H1 (cell line): Measurements from ENCODE around the gene KCNS3. TPM values are rescaled to one million over a fixed set of nuclear protein-coding genes. Genes with fewer than 3 reads are reported as not detected.

Experiments
- CTCF ChIA-PET: fragments of 300-600 bp; sonication (Branson Sonifier 250); formaldehyde crosslinking; loops from one replicate; lab custom pipeline; 2021; ENCODE audit not compliant: partially characterized antibody; lab: Charles Lee
- POLR2A ChIA-PET: fragments of 300-600 bp; sonication (Branson Sonifier 250); formaldehyde crosslinking; loops from one replicate; lab custom pipeline; 2021; ENCODE audit warnings: inconsistent platforms; ENCODE audit not compliant: partially characterized antibody; lab: Charles Lee
- DNase-seq, 2 experiments: peaks; one replicate each; pipeline versions ENCODE4 v3.0.0 to v3.0.0-alpha.2; 2010 to 2022; ENCODE audit warnings: low spot score in 2 of 2, low read depth in 1 of 2, mixed read lengths in 1 of 2
- FAIRE-seq: peaks from 2 replicates; lab custom pipeline; 2011; peaks lifted over from hg19 to GRCh38; lab: Jason Lieb, UNC
- H2AFZ ChIP-seq: 2 replicates; pipeline ENCODE4 v1.8.1; 2012; ENCODE audit warnings: low read length, inconsistent platforms
- H2AK5ac ChIP-seq: 2 replicates; pipeline ENCODE4 v1.6.1; 2013; ENCODE audit warnings: low read depth, low read length
- H2BK120ac ChIP-seq: replicated peaks from 2 replicates; pipeline ENCODE3; 2013; ENCODE audit warnings: low read depth, low read length, inconsistent platforms
- H2BK12ac ChIP-seq: 2 replicates; pipeline ENCODE4 v1.6.1; 2013; ENCODE audit warnings: low read depth, low read length
- H2BK15ac ChIP-seq: 2 replicates; pipeline ENCODE4 v1.6.1; 2013; ENCODE audit warnings: low read length
- H2BK20ac ChIP-seq: 2 replicates; pipeline ENCODE4 v1.6.1; 2013; ENCODE audit warnings: low read length
- H2BK5ac ChIP-seq: 2 replicates; pipeline ENCODE4 v1.6.1; 2013; ENCODE audit warnings: low read depth, low read length
- H3K14ac ChIP-seq: 2 replicates; pipeline ENCODE4 v1.6.1; 2013; ENCODE audit warnings: inconsistent platforms; ENCODE audit not compliant: insufficient read length
- H3K18ac ChIP-seq: 2 replicates; pipeline ENCODE4 v1.6.1; 2013; ENCODE audit warnings: low read length; ENCODE audit errors: extremely low read depth
- H3K23ac ChIP-seq: 2 replicates; pipeline ENCODE4 v1.6.1; 2013; ENCODE audit warnings: inconsistent platforms; ENCODE audit not compliant: insufficient read length
- H3K23me2 ChIP-seq: 2 replicates; pipeline ENCODE4 v1.6.1; 2013; ENCODE audit warnings: low read depth, low read length
- H3K27ac ChIP-seq: 2 replicates; pipeline ENCODE4 v1.6.1; 2011; ENCODE audit warnings: low read depth, low read length, inconsistent platforms
- H3K27me3 ChIP-seq, 4 experiments: replicated peaks in 1 of 4; 1 replicate in 1 of 4; 2 replicates in 3 of 4; pipeline versions ENCODE4 v1.6.1 to v1.8.1; 2011 to 2013; ENCODE audit warnings: low read length in 3 of 4, mild to moderate bottlenecking in 3 of 4, inconsistent platforms in 2 of 4, mixed read lengths in 2 of 4, moderate library complexity in 1 of 4; ENCODE audit not compliant: control insufficient read depth in 3 of 4, insufficient read depth in 3 of 4; ENCODE audit errors: extremely low read depth in 1 of 4
- H3K36me3 ChIP-seq, 4 experiments: 2 replicates each; pipeline versions ENCODE4 v1.6.1 to v1.8.1; 2011 to 2013; ENCODE audit warnings: mild to moderate bottlenecking in 4 of 4, low read length in 3 of 4, moderate library complexity in 2 of 4, control low read depth in 1 of 4, inconsistent platforms in 1 of 4; ENCODE audit not compliant: insufficient read depth in 4 of 4, control insufficient read depth in 2 of 4
- H3K4ac ChIP-seq: replicated peaks from 2 replicates; pipeline ENCODE3; 2013; ENCODE audit warnings: low read length, low read depth, mixed read lengths, inconsistent platforms; ENCODE audit not compliant: insufficient read length
- H3K4me1 ChIP-seq, 4 experiments: replicated peaks in 1 of 4; 1 replicate in 1 of 4; 2 replicates in 3 of 4; pipeline versions ENCODE4 v1.6.1 to v1.8.1; 2011 to 2013; ENCODE audit warnings: low read length in 3 of 4, inconsistent platforms in 2 of 4, mixed read lengths in 1 of 4; ENCODE audit not compliant: insufficient read depth in 4 of 4, control insufficient read depth in 3 of 4
- H3K4me2 ChIP-seq, 2 experiments: 2 replicates each; pipeline versions ENCODE4 v1.6.1 to v1.8.1; 2011 to 2013; ENCODE audit warnings: low read depth in 2 of 2, low read length in 2 of 2, control low read depth in 1 of 2, inconsistent platforms in 1 of 2, mild to moderate bottlenecking in 1 of 2; ENCODE audit not compliant: insufficient read depth in 1 of 2
- H3K4me3 ChIP-seq, 4 experiments: fragments of 200-600, 300-600 bp in 1 of 4; sonication (generic), shearing (Covaris generic), sonication (Bioruptor Twin) in 1 of 4; 2 replicates each; pipeline versions ENCODE4 v1.5.1 to v1.8.1; 2011 to 2016; ENCODE audit warnings: low read length in 4 of 4, low read depth in 3 of 4, control low read depth in 2 of 4, inconsistent platforms in 2 of 4, mild to moderate bottlenecking in 2 of 4, mixed read lengths in 1 of 4, moderate library complexity in 1 of 4; ENCODE audit not compliant: insufficient read depth in 2 of 4; ENCODE audit errors: extremely low read depth in 1 of 4
- H3K56ac ChIP-seq: replicated peaks from 2 replicates; pipeline ENCODE3; 2013; ENCODE audit warnings: low read depth, mild to moderate bottlenecking, mixed read lengths, low read length, inconsistent platforms; ENCODE audit not compliant: insufficient read length
- H3K79me1 ChIP-seq: 2 replicates; pipeline ENCODE4 v1.6.1; 2013; ENCODE audit warnings: low read depth, low read length, control low read depth
- H3K79me2 ChIP-seq, 2 experiments: 2 replicates each; pipeline versions ENCODE4 v1.6.1 to v1.8.1; 2012 to 2013; ENCODE audit warnings: low read length in 2 of 2, mild to moderate bottlenecking in 2 of 2, inconsistent platforms in 1 of 2; ENCODE audit not compliant: insufficient read depth in 2 of 2, control insufficient read depth in 1 of 2
- H3K9ac ChIP-seq, 4 experiments: replicated peaks in 1 of 4; 1 replicate in 1 of 4; 2 replicates in 3 of 4; pipeline versions ENCODE4 v1.6.1 to v1.8.1; 2011 to 2013; ENCODE audit warnings: low read depth in 3 of 4, low read length in 3 of 4, control low read depth in 2 of 4, mild to moderate bottlenecking in 2 of 4, moderate library complexity in 2 of 4, inconsistent platforms in 1 of 4; ENCODE audit errors: extremely low read depth in 1 of 4
- H3K9me3 ChIP-seq, 2 experiments: 2 replicates each; pipeline versions ENCODE4 v1.6.1 to v1.8.1; 2012 to 2013; ENCODE audit warnings: mild to moderate bottlenecking in 2 of 2, moderate library complexity in 2 of 2, control low read depth in 1 of 2, inconsistent platforms in 1 of 2, low read depth in 1 of 2, low read length in 1 of 2, mixed read lengths in 1 of 2; ENCODE audit not compliant: insufficient read depth in 2 of 2
- H4K20me1 ChIP-seq, 2 experiments: replicated peaks in 1 of 2; 2 replicates each; pipeline versions ENCODE3 to v1.8.1; 2011 to 2013; ENCODE audit warnings: inconsistent platforms in 2 of 2, low read length in 2 of 2, mild to moderate bottlenecking in 1 of 2; ENCODE audit not compliant: insufficient read depth in 2 of 2, control insufficient read depth in 1 of 2
- H4K5ac ChIP-seq: 2 replicates; pipeline ENCODE4 v1.6.1; 2013; ENCODE audit warnings: low read length, low read depth, mixed read lengths, inconsistent platforms; ENCODE audit not compliant: insufficient read length
- H4K8ac ChIP-seq: 2 replicates; pipeline ENCODE4 v1.8.0; 2013; ENCODE audit warnings: mild to moderate bottlenecking, moderate library complexity, low read length, inconsistent platforms; ENCODE audit not compliant: insufficient read depth; ENCODE audit errors: extremely low read depth
- H4K91ac ChIP-seq: replicated peaks from 2 replicates; pipeline ENCODE3; 2013; ENCODE audit warnings: low read length, mixed read lengths, inconsistent platforms; ENCODE audit not compliant: insufficient read length
- EGR1 ChIP-seq: IDR thresholded peaks from 2 replicates; pipeline ENCODE4 v1.6.1; 2011; ENCODE audit warnings: low read depth, low read length, borderline replicate concordance
- JUND ChIP-seq: IDR thresholded peaks from 2 replicates; pipeline ENCODE4 v1.6.1; 2011; ENCODE audit warnings: mild to moderate bottlenecking, improper control_type of control experiment, low read length
- POLR2AphosphoS5 ChIP-seq: IDR thresholded peaks from 2 replicates; pipeline ENCODE4 v1.6.1; 2011; ENCODE audit warnings: low read depth, low read length
- SP2 ChIP-seq: IDR thresholded peaks from 2 replicates; pipeline ENCODE4 v1.6.1; 2012; ENCODE audit warnings: mild to moderate bottlenecking, low read length, inconsistent platforms
- WGBS, 2 experiments: shearing (Covaris generic) in 1 of 2; methylation state at CpG; one replicate each; pipeline versions ENCODE4 v1.1.6 to v1.1.7; 2013 to 2015; ENCODE audit warnings: low lambda C conversion rate in 2 of 2, mixed read lengths in 2 of 2, inconsistent platforms in 1 of 2, low coverage in 1 of 2, missing lambda C conversion rate in 1 of 2; ENCODE audit not compliant: insufficient replicate concordance in 2 of 2, insufficient coverage in 1 of 2, insufficient read length in 1 of 2; ENCODE audit errors: extremely low coverage in 1 of 2, missing lambda C conversion rate in 1 of 2; 5-methylcytosine and 5-hydroxymethylcytosine counted together
- polyA plus RNA-seq, 7 experiments: library from polyadenylated mRNA; depleted of rRNA in 3 of 7; stranded (reverse) in 5 of 7; unstranded in 2 of 7; fragments of >200 nt in 5 of 7; fragments of 200-250 nt in 2 of 7; gene quantifications; 1 replicate in 5 of 7; 2 replicates in 1 of 7; 4 replicates in 1 of 7; pipeline versions ENCODE4 v1.2.1 to v1.2.3, GENCODE V29; 2011 to 2013; ENCODE audit warnings: missing spikeins in 2 of 7, mixed read lengths in 2 of 7
- total RNA-seq: library from RNA; stranded (reverse); fragmentation: NEBNext Ultra II Directional; extraction: Animal tissue kit (Norgen Biotek cat#: 25700); gene quantifications from 2 replicates; pipeline ENCODE4 v1.2.1, GENCODE V29; 2021

KCNS3 gene
- total and polyA plus RNA-seq, 2 of the 8 experiments (the other 6 are each of a cell fraction or from before 2014, with no cell fraction given) = 22.7 to 23.0 TPM

DNA sequence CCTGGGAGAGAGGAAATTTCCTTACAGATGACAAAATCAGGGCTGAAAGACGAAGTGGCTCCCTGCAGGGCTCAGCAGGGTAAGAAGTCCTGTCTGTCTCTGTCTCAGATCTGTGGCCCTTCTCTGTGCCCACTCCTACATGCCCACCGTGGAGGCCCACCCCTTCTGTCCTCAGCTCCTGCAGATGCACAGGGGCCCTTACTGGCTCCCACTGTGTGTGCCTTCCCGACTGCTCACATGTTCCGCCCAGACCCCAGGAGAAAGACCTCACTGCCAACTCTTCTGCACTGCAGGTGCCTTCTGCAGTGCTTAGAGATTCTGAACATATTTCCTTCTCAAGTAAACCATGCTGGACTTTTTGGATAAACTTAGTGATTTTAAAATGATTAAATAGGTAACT is 1.9 kb upstream of the KCNS3 start:
- no peak overlapping the region for H4K5ac ChIP-seq
- no peak overlapping the region for H2AK5ac ChIP-seq
- no peak overlapping the region; a peak in 1 of 4 replicates for H3K4me2 ChIP-seq
- POLR2A ChIA-PET = interaction anchor here (1.1 kb wide), 1 partner anchor 8 kb away, joined by 3 read pairs; no protein-coding TSS in a partner anchor
- H2BK15ac ChIP-seq = no peak overlapping the region
- H2BK120ac ChIP-seq = no peak overlapping the region
- CTCF ChIA-PET = interaction anchor here (0.9 to 10.4 kb wide), 3 partner anchors 28 to 42 kb away, joined by 3 to 76 read pairs (median 4); no protein-coding TSS in a partner anchor
- H3K27ac ChIP-seq = no peak overlapping the region
- H3K9ac ChIP-seq = no peak overlapping the region
- no peak overlapping the region for H3K4me3 ChIP-seq
- peaks cover 7 to 17% of the 10 kb centered on the region in 2 experiments for H3K79me2 ChIP-seq
- no peak overlapping the region for H3K56ac ChIP-seq
- WGBS, 2 experiments = 79% methylated on average over 4 of the region's 4 CpGs; no CpG with 5 or more reads in 1 of the 2 experiments
- H3K14ac ChIP-seq = no peak overlapping the region
- peaks cover 0 to 13% (median 6%) of the 10 kb centered on the region in 4 experiments; a peak in 5 of 7 replicates for H3K4me1 ChIP-seq
- no peak for FAIRE-seq
- H4K20me1 ChIP-seq = no peaks in the 10 kb centered on the region
- H3K79me1 ChIP-seq = no peaks in the 10 kb centered on the region; the same call in 1 of the 2 replicates
- peaks cover 16% of the 10 kb centered on the region for H3K23me2 ChIP-seq
- H3K4ac ChIP-seq = no peak overlapping the region
- no peak overlapping the region for H2BK12ac ChIP-seq
- H2BK20ac ChIP-seq = no peak overlapping the region
- H2AFZ ChIP-seq = no peak overlapping the region
- no peak overlapping the region for H3K23ac ChIP-seq
- DNase-seq = no peak
- H3K36me3 ChIP-seq = no peaks in the 10 kb centered on the region
- H3K27me3 ChIP-seq = peaks cover 9 to 21% (median 19%) of the 10 kb centered on the region in 4 experiments
- no peak overlapping the region for H3K18ac ChIP-seq
- no peak overlapping the region for H4K91ac ChIP-seq
- no peak overlapping the region for H4K8ac ChIP-seq
- H3K9me3 ChIP-seq = no peaks in the 10 kb centered on the region
- no peak overlapping the region for H2BK5ac ChIP-seq
- TF ChIP-seq JUND = no peak
- TF ChIP-seq POLR2AphosphoS5 = no peak
- no peak for TF ChIP-seq SP2
- TF ChIP-seq EGR1 = no peak
